ENCODE data around the gene KAZN. TPM values are rescaled to one million over a fixed set of nuclear protein-coding genes. Genes with fewer than 3 reads are reported as not detected.

Gene KAZN
- total RNA-seq, 1 donor from 2014 or later: 9.4 TPM

- H3K9me3 Mint-ChIP-seq (ENCODE audit: unreplicated experiment): no peaks in the 10 kb centered on the region
- peaks cover 14% of the 10 kb centered on the region for H4K20me1 ChIP-seq (ENCODE audit: insufficient read depth, low read length)
- H3K4me3 ChIP-seq (ENCODE audit: insufficient read depth, low read depth, low read length): peak overlapping the region; percentile 58
- peaks cover 11% of the 10 kb centered on the region for H3K79me2 ChIP-seq (ENCODE audit: insufficient read depth, low read length)
- H3K4me3 Mint-ChIP-seq (ENCODE audit: unreplicated experiment): peak overlapping the region; percentile 90
- no peak overlapping the region for H3K27ac ChIP-seq (ENCODE audit: low read depth, low read length)
- H3K9ac ChIP-seq (ENCODE audit: low read length): peak overlapping the region; percentile 69
- H3K4me1 ChIP-seq (ENCODE audit: insufficient read depth, low read length): peaks cover 16% of the 10 kb centered on the region
- peaks cover 23% of the 10 kb centered on the region for H3K27me3 Mint-ChIP-seq (ENCODE audit: low read depth, unreplicated experiment)
- H3K36me3 Mint-ChIP-seq (ENCODE audit: low read depth, unreplicated experiment): no peaks in the 10 kb centered on the region
- peak overlapping the region; percentile 1 for H2AFZ ChIP-seq (ENCODE audit: low read depth, low read length)
- peaks cover 12% of the 10 kb centered on the region for H3K4me1 Mint-ChIP-seq (ENCODE audit: low read depth, unreplicated experiment)
- no peaks in the 10 kb centered on the region for H3K27me3 ChIP-seq (ENCODE audit: insufficient read depth, low read length)
- FAIRE-seq (peak; percentile 20), DNase-seq (ENCODE audit: low read depth) (no peak)
- no peak for TF ChIP-seq EZH2 (IDR thresholded peaks at IDR 0.05; ENCODE audit: insufficient read depth, low read length)
- no peak for TF ChIP-seq CTCF (IDR thresholded peaks at IDR 0.05; ENCODE audit: insufficient read depth, low read depth, low read length)
- no peak overlapping the region for H3K27ac Mint-ChIP-seq (ENCODE audit: unreplicated experiment)
- no peaks in the 10 kb centered on the region for H3K36me3 ChIP-seq (ENCODE audit: insufficient read depth, low read length)
- no peaks in the 10 kb centered on the region for H3K9me3 ChIP-seq (ENCODE audit: insufficient read depth, low read depth, low read length)
- peak overlapping the region; percentile 82 for H3K4me2 ChIP-seq (ENCODE audit: low read length)
These were observed 327.1 kb downstream of the KAZN start for GRCh38 chr1:14925336-14926136.

GRCh38 chr1:14926229-14926628 is 327.7 kb downstream of the KAZN start:
- TF ChIP-seq EZH2 (IDR thresholded peaks at IDR 0.05; ENCODE audit: insufficient read depth, low read length) (no peak), CTCF (IDR thresholded peaks at IDR 0.05; ENCODE audit: insufficient read depth, low read depth, low read length) (no peak)
- Histone ChIP-seq H3K4me1 (ENCODE audit: insufficient read depth, low read length) (peaks cover 16% of the 10 kb centered on the region), H3K9ac (ENCODE audit: low read length) (peak overlapping the region; percentile 47), H3K4me2 (ENCODE audit: low read length) (peak overlapping the region; percentile 82), H3K36me3 (ENCODE audit: insufficient read depth, low read length) (no peaks in the 10 kb centered on the region), H3K79me2 (ENCODE audit: insufficient read depth, low read length) (peaks cover 11% of the 10 kb centered on the region), H3K9me3 (ENCODE audit: insufficient read depth, low read depth, low read length) (no peaks in the 10 kb centered on the region), H4K20me1 (ENCODE audit: insufficient read depth, low read length) (peaks cover 14% of the 10 kb centered on the region), H3K4me3 (ENCODE audit: insufficient read depth, low read depth, low read length) (no peak overlapping the region), H3K27me3 (ENCODE audit: insufficient read depth, low read length) (no peaks in the 10 kb centered on the region), H2AFZ (ENCODE audit: low read depth, low read length) (no peak overlapping the region), H3K27ac (ENCODE audit: low read depth, low read length) (peak overlapping the region; percentile 24)
- H3K27me3 Mint-ChIP-seq (ENCODE audit: low read depth, unreplicated experiment): peaks cover 23% of the 10 kb centered on the region
- peaks cover 12% of the 10 kb centered on the region for H3K4me1 Mint-ChIP-seq (ENCODE audit: low read depth, unreplicated experiment)
- H3K27ac Mint-ChIP-seq (ENCODE audit: unreplicated experiment): no peak overlapping the region
- H3K4me3 Mint-ChIP-seq (ENCODE audit: unreplicated experiment): peak overlapping the region; percentile 90
- no peaks in the 10 kb centered on the region for H3K36me3 Mint-ChIP-seq (ENCODE audit: low read depth, unreplicated experiment)
- no peaks in the 10 kb centered on the region for H3K9me3 Mint-ChIP-seq (ENCODE audit: unreplicated experiment)
- FAIRE-seq (no peak), DNase-seq (ENCODE audit: low read depth) (no peak)
